ENCODE measurements around the gene MSRB2.

The MSRB2 gene

GRCh38 chr10:23114228-23114850, 19.0 kb downstream of the MSRB2 start:
- FAIRE-seq, result no peak

- FAIRE-seq, result no peak
Measured at GRCh38 chr10:23116486-23117205, 21.3 kb downstream of the MSRB2 start.

- FAIRE-seq, result no peak
Measured at GRCh38 chr10:23120001-23120934, 24.9 kb downstream of the MSRB2 start.

- no peak for FAIRE-seq
Measured at GRCh38 chr10:23121135-23121534, 25.8 kb downstream of the MSRB2 start.

GRCh38 chr10:23136462-23136861, 41.1 kb downstream of the MSRB2 start:
- no peak for FAIRE-seq

- FAIRE-seq, result no peak
Measured at GRCh38 chr10:23139677-23140076, 44.3 kb downstream of the MSRB2 start.

GRCh38 chr10:23141995-23142394, 46.6 kb downstream of the MSRB2 start:
- FAIRE-seq, result no peak

- FAIRE-seq, result no peak
Measured at GRCh38 chr10:23146258-23146657, 50.9 kb downstream of the MSRB2 start.

- FAIRE-seq, result no peak
Measured at GRCh38 chr10:23147035-23147434, 51.7 kb downstream of the MSRB2 start.

- FAIRE-seq, result no peak
Measured at GRCh38 chr10:23148214-23148613, 52.8 kb downstream of the MSRB2 start.

- FAIRE-seq, result no peak
Measured at GRCh38 chr10:23150091-23150490, 54.7 kb downstream of the MSRB2 start.

- FAIRE-seq, result no peak
Measured at GRCh38 chr10:23150610-23151009, 55.2 kb downstream of the MSRB2 start.

GRCh38 chr10:23151071-23151470, 55.7 kb downstream of the MSRB2 start:
- no peak for FAIRE-seq

- no peak for FAIRE-seq
Measured at GRCh38 chr10:23155169-23155568, 59.8 kb downstream of the MSRB2 start.

GRCh38 chr10:23156447-23157150, 61.2 kb downstream of the MSRB2 start:
- no peak for FAIRE-seq

- FAIRE-seq, result no peak
Measured at GRCh38 chr10:23157239-23157681, 61.9 kb downstream of the MSRB2 start.

GRCh38 chr10:23157691-23158369, 62.5 kb downstream of the MSRB2 start:
- no peak for FAIRE-seq

- peak; percentile 13 for FAIRE-seq
Measured at GRCh38 chr10:23158370-23158769, 63.0 kb downstream of the MSRB2 start.

- FAIRE-seq, result no peak
Measured at GRCh38 chr10:23171232-23171876, 76.0 kb downstream of the MSRB2 start.

Data from islet of Langerhans (tissue), 1 donor.